Keratinocyte (primary cell): ENCODE results near the gene AFDN. TPM values are rescaled to one million over a fixed set of nuclear protein-coding genes. Genes with fewer than 3 reads are reported as not detected.

Experiments used
- DNase-seq: peaks from one replicate; pipeline ENCODE4 v3.0.0-alpha.2; 2011; ENCODE audit warnings: low read depth, missing footprints, low spot score
- FAIRE-seq: peaks from 2 replicates; lab custom pipeline; 2011; peaks lifted over from hg19 to GRCh38; lab: Jason Lieb, UNC
- H2AFZ ChIP-seq: 2 replicates; pipeline ENCODE4 v1.6.0; 2012; ENCODE audit warnings: low read length, control low read depth, inconsistent platforms; ENCODE audit not compliant: control insufficient read depth
- H3K27ac ChIP-seq: 2 replicates; pipeline ENCODE4 v1.5.1; 2011; ENCODE audit warnings: low read length; ENCODE audit not compliant: control insufficient read depth, insufficient read depth
- H3K27me3 ChIP-seq: 3 replicates; pipeline ENCODE4 v1.6.0; 2011; ENCODE audit warnings: low read length; ENCODE audit not compliant: control insufficient read depth, insufficient read depth; ENCODE audit errors: extremely low read depth
- H3K36me3 ChIP-seq, 2 experiments: 2 replicates in 1 of 2; 3 replicates in 1 of 2; pipeline ENCODE4 v1.5.1; 2011; ENCODE audit warnings: low read length in 2 of 2, mild to moderate bottlenecking in 1 of 2; ENCODE audit not compliant: control insufficient read depth in 2 of 2, insufficient read depth in 2 of 2; ENCODE audit errors: extremely low read depth in 1 of 2
- H3K4me1 ChIP-seq: 3 replicates; pipeline ENCODE4 v1.5.1; 2011; ENCODE audit warnings: low read length; ENCODE audit not compliant: control insufficient read depth, insufficient read depth; ENCODE audit errors: extremely low read depth
- H3K4me2 ChIP-seq: 3 replicates; pipeline ENCODE4 v1.6.0; 2011; ENCODE audit warnings: low read depth, low read length; ENCODE audit not compliant: control insufficient read depth, insufficient read depth; ENCODE audit errors: extremely low read depth
- H3K4me3 ChIP-seq, 3 experiments: fragments of 200-600 bp in 1 of 3; sonication (generic) in 1 of 3; 2 replicates in 2 of 3; 3 replicates in 1 of 3; pipeline ENCODE4 v1.5.1; 2011 to 2016; ENCODE audit warnings: low read length in 3 of 3, mild to moderate bottlenecking in 3 of 3, control low read depth in 2 of 3, inconsistent platforms in 1 of 3, low read depth in 1 of 3, mixed read lengths in 1 of 3, mixed run types in 1 of 3, moderate library complexity in 1 of 3; ENCODE audit not compliant: control insufficient read depth in 2 of 3, insufficient read depth in 2 of 3; ENCODE audit errors: extremely low read depth in 1 of 3
- H3K79me2 ChIP-seq: 2 replicates; pipeline ENCODE4 v1.6.0; 2012; ENCODE audit warnings: low read length; ENCODE audit not compliant: control insufficient read depth, insufficient read depth
- H3K9ac ChIP-seq: 3 replicates; pipeline ENCODE4 v1.6.0; 2011; ENCODE audit warnings: low read length; ENCODE audit not compliant: control insufficient read depth, insufficient read depth; ENCODE audit errors: extremely low read depth
- H3K9me1 ChIP-seq: 3 replicates; pipeline ENCODE4 v1.6.0; 2011; ENCODE audit warnings: low read length; ENCODE audit not compliant: control insufficient read depth, insufficient read depth; ENCODE audit errors: extremely low read depth
- H3K9me3 ChIP-seq: 2 replicates; pipeline ENCODE4 v1.5.1; 2012; ENCODE audit warnings: low read depth, low read length; ENCODE audit not compliant: control insufficient read depth
- H4K20me1 ChIP-seq: 3 replicates; pipeline ENCODE4 v1.6.0; 2011; ENCODE audit warnings: low read length; ENCODE audit not compliant: control insufficient read depth, insufficient read depth; ENCODE audit errors: extremely low read depth
- EZH2 ChIP-seq: IDR thresholded peaks from one replicate; pipeline ENCODE4 v1.6.1; 2012; ENCODE audit warnings: inconsistent platforms, mild to moderate bottlenecking, low read length, moderate library complexity
- dilution Hi-C: fragments of 300-500 bp; cut with MboI; formaldehyde crosslinking; loops from one replicate; pipeline ENCODE4 v1.7.0; 2020; ENCODE audit warnings: low sequenced_read_pairs; ENCODE audit not compliant: extremely low pct_ligation_motif_present
- polyA plus RNA-seq, 5 experiments: library from polyadenylated mRNA; depleted of rRNA in 3 of 5; stranded (reverse) in 3 of 5; stranded (forward) in 1 of 5; unstranded in 1 of 5; fragments of >200 nt; gene quantifications; 1 replicate in 1 of 5; 2 replicates in 3 of 5; 3 replicates in 1 of 5; pipeline versions ENCODE4 v1.2.1 to v1.2.3, GENCODE V29; 2011 to 2012; ENCODE audit warnings: missing spikeins in 2 of 5, low read depth in 1 of 5, low replicate concordance in 1 of 5
- TF ChIP-seq, protein P1 (sequence below), 3 experiments: IDR thresholded peaks in 1 of 3; conservative IDR thresholded peaks in 1 of 3; optimal IDR thresholded peaks in 1 of 3; 2 replicates in 2 of 3; 3 replicates in 1 of 3; pipeline versions ENCODE3 to v1.5.1; 2011; ENCODE audit warnings: low read length in 3 of 3, mild to moderate bottlenecking in 3 of 3, moderate library complexity in 2 of 3, control low read depth in 1 of 3, inconsistent platforms in 1 of 3; ENCODE audit not compliant: insufficient read depth in 2 of 3; ENCODE audit errors: extremely low read depth in 1 of 3

The AFDN gene
- polyA plus RNA-seq, 1 donor (not counting 4 experiments of a cell fraction or from before 2014, with no cell fraction given), result 46.5 TPM

- no peak overlapping the region for H3K4me3 ChIP-seq
- no peaks in the 10 kb centered on the region for H4K20me1 ChIP-seq
- no peak for FAIRE-seq
- H3K9me1 ChIP-seq, result no peaks in the 10 kb centered on the region
- no peaks in the 10 kb centered on the region for H3K36me3 ChIP-seq
- H3K27ac ChIP-seq, result no peak overlapping the region
- no peak overlapping the region for H3K4me2 ChIP-seq
- no peak for DNase-seq
- H3K9me3 ChIP-seq, result peaks cover 7% of the 10 kb centered on the region
- TF ChIP-seq, protein P1, sequence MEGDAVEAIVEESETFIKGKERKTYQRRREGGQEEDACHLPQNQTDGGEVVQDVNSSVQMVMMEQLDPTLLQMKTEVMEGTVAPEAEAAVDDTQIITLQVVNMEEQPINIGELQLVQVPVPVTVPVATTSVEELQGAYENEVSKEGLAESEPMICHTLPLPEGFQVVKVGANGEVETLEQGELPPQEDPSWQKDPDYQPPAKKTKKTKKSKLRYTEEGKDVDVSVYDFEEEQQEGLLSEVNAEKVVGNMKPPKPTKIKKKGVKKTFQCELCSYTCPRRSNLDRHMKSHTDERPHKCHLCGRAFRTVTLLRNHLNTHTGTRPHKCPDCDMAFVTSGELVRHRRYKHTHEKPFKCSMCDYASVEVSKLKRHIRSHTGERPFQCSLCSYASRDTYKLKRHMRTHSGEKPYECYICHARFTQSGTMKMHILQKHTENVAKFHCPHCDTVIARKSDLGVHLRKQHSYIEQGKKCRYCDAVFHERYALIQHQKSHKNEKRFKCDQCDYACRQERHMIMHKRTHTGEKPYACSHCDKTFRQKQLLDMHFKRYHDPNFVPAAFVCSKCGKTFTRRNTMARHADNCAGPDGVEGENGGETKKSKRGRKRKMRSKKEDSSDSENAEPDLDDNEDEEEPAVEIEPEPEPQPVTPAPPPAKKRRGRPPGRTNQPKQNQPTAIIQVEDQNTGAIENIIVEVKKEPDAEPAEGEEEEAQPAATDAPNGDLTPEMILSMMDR (optimal IDR thresholded peaks at IDR 0.05 in 1 of 3, IDR thresholded peaks at IDR 0.05 in 1 of 3, conservative IDR thresholded peaks at IDR 0.05 in 1 of 3; ENCODE audit: extremely low read depth in 1 of 3, insufficient read depth in 2 of 3, low read length in 3 of 3), result no peak
- no peak for TF ChIP-seq EZH2
- peaks cover 39% of the 10 kb centered on the region for H3K27me3 ChIP-seq
- no peak overlapping the region for H2AFZ ChIP-seq
- no peaks in the 10 kb centered on the region for H3K79me2 ChIP-seq
- dilution Hi-C loops, result no loop called here
- peaks cover 8% of the 10 kb centered on the region for H3K4me1 ChIP-seq
- no peak overlapping the region for H3K9ac ChIP-seq
Measured at GRCh38 chr6:168018664-168019063, 192.0 kb downstream of the AFDN start.

- Histone ChIP-seq H3K36me3 (no peaks in the 10 kb centered on the region), H4K20me1 (no peaks in the 10 kb centered on the region), H3K9ac (no peak overlapping the region), H3K4me1 (peaks cover 8% of the 10 kb centered on the region), H3K27ac (no peak overlapping the region), H3K9me3 (peaks cover 6% of the 10 kb centered on the region), H3K27me3 (peaks cover 38% of the 10 kb centered on the region), H3K9me1 (no peaks in the 10 kb centered on the region), H3K4me3 (no peak overlapping the region), H2AFZ (no peak overlapping the region), H3K4me2 (no peak overlapping the region), H3K79me2 (no peaks in the 10 kb centered on the region)
- DNase-seq (no peak), FAIRE-seq (no peak)
- TF ChIP-seq, protein P1 (optimal IDR thresholded peaks at IDR 0.05 in 1 of 3, IDR thresholded peaks at IDR 0.05 in 1 of 3, conservative IDR thresholded peaks at IDR 0.05 in 1 of 3; ENCODE audit: extremely low read depth in 1 of 3, insufficient read depth in 2 of 3, low read length in 3 of 3), result no peak
- no peak for TF ChIP-seq EZH2
- dilution Hi-C loops, result no loop called here
Measured at GRCh38 chr6:168020242-168020641, 193.5 kb downstream of the AFDN start.
